ENCODE data around the gene ZBTB26.
"Not testable (repeated sequence)": the region's sequence is repeated elsewhere in the genome, so short reads cannot be mapped to it uniquely, and the experiment has no call there.

The ZBTB26 gene

DNA sequence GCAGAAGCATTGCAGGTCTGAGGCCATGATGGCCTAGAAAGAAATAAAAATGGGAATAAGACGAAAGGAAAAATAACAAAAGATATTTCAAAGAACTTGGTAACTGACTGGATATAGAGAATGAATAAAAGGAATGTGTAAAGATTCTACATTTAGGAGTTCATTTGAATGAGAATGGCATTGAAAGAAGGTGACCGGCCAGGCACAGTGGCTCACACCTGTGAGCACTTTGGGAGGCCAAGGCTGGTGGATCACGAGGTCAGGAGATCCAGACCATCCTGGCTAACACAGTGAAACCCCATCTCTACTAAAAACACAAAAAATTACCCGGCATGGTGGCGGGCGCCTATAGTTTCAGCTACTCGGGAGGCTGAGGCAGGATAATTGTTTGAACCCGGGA lies 8.6 kb downstream of the ZBTB26 start:
- DNase-seq: no peak

DNA sequence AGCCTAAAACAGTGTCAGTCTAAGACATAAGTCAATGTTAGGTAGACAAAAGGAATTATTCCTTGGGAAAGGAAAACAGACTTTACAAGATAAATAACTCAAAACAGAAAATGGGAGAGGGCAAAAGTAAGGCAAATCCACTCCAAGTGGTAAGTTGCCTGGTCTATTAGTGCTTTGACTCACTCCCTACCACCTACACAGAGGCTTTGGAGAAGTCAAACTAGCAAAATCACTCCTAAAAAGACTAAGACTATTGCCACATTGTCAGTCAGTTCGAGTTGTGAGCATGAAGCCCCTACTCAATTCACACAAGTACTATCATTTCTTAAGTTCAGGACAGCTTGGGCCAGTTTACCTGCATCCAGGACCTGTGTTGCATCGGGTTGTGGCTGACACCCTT lies 13.0 kb downstream of the ZBTB26 start:
- no peak for DNase-seq

DNA sequence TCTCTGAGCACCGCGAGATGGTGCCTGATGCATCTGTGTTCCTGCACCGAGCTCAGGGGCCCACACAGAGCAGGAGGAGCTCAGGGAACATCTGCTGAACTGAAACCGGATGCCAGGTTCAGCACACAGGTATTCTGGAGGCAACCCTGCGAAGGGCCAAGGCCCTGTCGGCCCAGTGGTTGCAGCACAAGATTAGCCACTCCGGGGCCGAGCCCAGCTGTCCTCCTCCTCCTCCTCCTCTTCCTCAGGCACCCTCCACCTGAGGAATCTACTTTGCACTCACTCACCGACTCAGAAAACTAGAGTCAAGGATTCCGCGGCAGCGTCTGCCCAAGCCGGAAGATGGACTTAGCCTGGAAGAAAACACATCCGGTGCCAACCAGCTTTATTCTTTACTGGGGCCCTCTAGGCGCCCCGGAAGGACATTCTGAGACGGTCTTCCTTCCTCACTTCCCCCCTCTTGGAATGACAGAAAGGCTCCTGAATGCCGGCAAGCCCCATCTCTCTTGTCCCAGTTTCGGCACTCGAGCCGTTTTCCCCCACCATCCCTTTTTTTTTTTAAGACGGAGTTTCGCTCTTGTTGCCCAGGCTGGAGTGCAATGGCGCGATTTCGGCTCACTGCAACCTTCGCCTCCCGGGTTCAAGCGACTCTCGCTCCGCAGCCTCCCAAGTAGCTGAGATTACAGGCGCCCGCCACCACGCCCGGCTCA lies 18.2 kb downstream of the ZBTB26 start, which contains the start of gene ZBTB6:
ZBTB6 (minus strand) TSS at position 360 of the 710 bp plus-strand sequence. CDS start 1,251 bp downstream, outside the sequence.
- peak; percentile 18 to 38 for DNase-seq

DNA sequence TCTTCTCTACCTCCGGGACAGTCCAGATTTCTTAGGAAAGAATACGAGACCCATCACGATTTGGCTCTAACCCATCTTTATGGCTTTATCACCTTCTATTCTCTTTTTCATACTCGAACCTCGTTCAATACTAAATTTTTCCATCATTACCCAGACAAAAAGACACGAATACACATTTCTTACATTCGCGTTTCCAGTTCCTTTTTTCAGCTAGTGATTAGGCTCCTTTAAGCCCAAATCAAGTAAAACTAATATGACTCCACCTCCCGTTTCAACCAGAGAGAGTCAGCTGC lies 18.7 kb downstream of the ZBTB26 start:
- no peak for DNase-seq

DNA sequence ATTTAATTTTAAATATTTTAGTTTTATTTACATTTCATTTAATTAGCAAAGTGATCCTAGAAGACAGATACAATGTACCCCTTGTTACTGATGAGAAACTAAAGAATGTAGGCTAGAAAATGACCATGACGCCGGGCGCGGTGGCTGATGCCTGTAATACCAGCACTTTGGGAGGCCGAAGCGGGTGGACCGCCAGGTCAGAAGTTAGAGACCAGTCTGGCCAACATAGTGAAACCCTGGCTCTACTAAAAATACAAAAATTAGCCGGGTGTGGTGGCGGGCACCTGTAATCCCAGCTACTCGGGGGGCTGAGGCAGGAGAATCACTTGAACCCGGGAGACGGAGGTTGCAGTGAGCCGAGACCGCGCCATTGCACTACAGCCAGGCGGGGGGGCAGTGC lies 25.2 kb downstream of the ZBTB26 start:
- not testable (repeated sequence) for DNase-seq

DNA sequence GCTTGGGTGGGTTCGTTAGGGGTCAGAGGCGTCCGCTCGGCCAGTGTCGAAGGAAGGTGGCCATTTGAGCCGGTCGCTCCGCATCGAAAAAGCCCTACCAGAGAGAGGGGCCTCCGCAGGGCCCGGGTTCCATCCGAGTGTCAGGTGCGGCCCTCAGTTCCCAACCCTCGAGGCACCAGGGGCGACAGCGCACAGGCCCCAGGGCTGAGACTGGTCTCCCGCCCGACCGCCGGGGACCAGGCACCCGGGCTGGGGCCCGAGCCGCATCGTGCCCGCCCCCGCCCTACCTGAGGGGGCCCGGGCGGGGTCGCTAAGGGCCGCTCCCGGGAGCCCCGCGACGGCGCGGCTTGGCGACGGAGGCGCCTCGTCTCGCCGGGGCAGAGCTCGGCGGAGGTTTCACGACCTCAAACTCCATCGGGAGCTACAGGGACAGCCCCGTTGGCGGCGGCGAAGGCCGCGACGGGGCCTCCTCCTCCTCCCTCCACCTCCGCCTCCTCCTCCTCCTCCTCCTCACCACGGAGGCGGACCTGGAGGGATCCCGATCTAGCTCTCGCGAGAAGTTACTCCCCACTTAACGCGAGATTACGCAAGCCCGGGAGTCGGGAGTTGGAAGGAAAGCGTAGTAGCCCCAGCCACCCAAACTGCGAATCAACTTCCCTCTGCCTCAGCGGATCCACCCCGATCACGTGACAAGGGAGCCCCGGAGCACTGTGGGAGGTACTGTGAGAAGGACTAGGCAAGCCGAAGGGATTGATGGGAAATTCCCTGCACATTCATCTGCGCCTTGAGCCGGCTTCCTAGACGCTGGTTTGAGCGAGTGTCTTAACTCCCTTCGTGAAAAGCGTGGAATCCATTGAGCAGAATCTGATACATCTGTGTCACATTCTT lies 26.2 kb downstream of the ZBTB26 start, which contains the start of gene RC3H2:
RC3H2 (minus strand) TSS at position 537 of the 888 bp plus-strand sequence. CDS start 7,850 bp downstream, outside the sequence.
- DNase-seq: peak; percentile 98 to 100

DNA sequence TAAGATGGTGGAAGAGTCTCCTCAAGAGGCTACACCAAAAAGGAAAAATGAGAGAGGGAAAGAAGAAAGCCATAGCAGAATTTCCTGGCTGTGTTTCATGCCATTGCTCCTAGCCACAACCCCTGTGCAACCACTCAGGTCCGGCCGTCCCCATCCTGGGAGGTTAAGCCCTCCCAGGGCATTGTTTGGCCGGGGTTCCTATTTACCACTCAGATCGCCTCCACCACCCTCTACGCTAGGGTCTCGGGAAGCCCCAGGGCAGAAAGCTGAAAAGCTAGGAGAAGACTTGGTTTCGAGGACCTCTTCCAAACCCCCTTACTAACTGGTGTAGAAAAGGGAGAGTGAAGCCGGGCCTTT lies 26.9 kb downstream of the ZBTB26 start:
- DNase-seq: no peak

DNA sequence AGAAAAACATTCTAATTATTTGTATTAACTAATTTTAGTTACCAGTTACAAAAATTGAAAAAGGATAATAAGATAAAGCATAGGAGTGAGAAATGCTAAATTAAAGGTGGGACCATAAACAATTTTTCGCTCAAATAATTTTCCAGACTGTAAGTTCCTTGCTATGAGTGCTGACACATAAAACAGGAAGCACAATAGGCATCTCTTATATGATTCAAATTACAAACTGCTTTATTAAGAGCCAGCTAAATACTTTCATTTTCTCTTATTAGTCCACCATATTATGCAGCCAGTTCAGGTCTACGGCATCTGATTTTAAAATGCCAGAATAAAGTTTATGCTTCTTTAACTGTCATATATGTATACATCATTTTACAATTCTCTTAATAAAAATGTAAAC lies 30.5 kb downstream of the ZBTB26 start:
- DNase-seq: no peak

DNA sequence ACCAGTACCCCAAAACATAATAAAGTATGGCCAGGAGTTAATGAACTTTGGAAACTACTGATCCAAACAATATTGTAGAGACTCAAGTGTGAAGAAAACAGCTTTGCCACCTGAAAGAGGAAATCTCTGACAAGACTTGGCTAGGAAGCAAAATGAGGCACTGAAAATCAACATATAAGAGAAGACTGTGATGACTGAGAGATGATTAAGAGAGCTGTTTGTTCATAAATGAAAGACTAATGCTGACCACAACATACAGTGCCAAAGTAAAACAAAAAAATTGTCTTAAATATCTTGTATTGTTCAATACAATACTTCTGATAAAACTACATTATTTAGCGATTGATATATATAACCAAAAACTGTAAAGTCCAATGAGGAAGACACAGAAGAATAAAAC lies 33.3 kb downstream of the ZBTB26 start:
- no peak for DNase-seq

DNA sequence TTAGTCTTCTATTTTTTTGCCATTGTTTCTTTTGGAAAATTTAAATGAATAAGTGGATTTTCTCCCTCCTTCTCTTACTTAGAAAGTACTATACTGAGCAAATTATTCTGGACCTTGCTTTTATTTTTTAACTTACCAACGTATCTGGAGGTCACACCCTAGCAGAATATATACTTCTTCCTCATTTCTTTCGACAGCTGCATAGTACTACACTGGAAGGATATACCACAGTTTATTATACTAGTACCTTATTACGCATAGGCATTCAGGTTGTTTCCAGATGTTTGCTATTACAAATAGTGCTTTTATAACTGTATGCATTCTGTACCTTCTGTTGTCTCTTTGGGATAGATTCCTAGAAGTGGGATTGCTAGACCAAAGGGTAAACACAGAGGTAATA lies 42.8 kb downstream of the ZBTB26 start:
- no peak for DNase-seq

DNA sequence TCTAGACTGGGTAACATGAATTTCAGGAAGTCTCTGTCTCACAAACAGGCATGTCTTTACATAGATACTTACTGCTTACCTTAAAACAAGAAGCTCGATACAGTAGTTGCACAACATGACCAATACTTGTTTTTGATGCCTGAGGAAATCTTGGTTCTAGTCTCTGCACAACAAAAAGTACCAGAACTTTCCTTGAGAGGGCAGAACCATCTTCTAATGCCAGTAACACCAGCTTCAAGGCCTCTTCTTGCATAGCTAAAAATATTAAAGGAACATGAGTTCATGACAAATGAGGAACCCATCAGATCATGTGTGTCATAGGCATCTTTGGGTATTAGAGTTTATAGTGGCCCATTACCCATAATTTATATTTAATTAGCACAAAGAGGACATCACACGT lies 48.2 kb downstream of the ZBTB26 start:
- DNase-seq: no peak

DNA sequence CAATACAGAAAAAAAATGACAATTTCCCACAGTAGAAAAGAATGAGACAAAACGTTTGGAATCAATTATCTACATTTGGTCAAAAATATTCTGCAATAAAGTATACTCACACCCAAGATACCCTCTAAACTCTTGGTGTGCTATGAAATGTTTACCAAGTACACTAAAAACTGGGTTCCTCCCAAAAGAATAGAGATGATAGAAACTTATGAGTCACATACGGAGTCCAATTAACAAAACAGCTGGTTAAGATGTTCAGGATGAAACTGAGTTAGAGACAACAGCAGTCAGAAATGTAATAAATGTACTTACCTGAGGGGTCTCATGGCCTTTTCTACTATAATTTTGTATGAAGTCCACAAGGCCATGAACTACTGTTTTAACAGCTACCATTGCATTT lies 51.9 kb downstream of the ZBTB26 start:
- DNase-seq: no peak

DNA sequence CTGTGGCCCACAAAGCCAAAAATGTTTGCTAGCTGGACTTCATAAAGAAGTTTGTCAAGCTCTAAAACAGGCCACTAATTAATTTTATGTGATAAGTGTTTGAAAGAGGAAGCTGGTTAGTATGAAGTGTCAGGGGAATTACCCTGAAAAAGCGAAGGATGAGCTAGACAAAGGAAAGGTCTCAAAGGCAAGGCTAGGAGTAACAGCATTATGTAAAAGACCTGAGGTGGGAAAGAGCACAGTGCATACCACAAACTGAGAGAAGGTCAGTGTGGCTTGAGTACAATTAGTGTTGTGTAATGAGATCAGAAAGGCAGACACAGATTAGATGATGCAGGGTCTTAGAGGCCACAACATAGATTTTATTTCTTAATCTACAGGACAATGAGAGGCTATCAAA lies 55.8 kb downstream of the ZBTB26 start:
- no peak for DNase-seq

DNA sequence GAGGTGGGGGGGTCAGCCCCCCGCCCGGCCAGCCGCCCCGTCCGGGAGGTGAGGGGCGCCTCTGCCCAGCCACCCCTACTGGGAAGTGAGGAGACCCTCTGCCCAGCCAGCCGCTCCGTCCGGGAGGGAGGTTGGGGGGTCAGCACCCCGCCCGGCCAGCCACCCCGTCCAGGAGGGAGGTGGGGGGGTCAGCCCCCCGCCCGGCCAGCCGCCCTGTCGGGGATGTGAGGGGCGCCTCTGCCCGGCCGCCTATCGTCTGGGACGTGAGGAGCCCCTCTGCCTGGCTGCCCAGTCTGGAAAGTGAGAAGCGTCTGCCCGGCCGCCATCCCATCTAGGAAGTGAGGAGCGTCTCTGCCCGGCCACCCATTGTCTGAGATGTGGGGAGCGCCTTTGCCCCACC lies 64.0 kb downstream of the ZBTB26 start:
- DNase-seq: not testable (repeated sequence)

DNA sequence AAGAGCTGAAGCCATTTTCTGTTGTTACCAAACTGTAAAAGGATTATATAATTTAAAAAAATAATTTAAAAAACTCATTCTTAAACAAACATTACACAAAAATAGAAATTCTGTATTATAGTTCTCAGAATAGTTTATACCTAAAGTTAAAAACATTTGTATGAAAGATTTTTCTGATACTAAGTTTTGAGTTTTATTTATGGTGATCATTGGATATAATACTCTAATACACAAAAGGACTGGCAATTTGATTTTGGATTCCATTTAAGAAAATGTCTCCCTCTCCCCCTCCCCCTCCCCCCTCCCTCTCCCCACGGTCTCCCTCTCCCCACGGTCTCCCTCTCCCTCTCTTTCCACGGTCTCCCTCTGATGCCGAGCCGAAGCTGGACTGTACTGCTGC lies 65.2 kb downstream of the ZBTB26 start:
- no peak for DNase-seq

Measured in cerebellar nuclear complex (tissue), 1 donor.